Measurements from ENCODE around the gene TRIM58. TPM values are rescaled to one million over a fixed set of nuclear protein-coding genes. Genes with fewer than 3 reads are reported as not detected.

The TRIM58 gene
- total RNA-seq, 1 donor from 2014 or later, result 4.0 TPM

DNA sequence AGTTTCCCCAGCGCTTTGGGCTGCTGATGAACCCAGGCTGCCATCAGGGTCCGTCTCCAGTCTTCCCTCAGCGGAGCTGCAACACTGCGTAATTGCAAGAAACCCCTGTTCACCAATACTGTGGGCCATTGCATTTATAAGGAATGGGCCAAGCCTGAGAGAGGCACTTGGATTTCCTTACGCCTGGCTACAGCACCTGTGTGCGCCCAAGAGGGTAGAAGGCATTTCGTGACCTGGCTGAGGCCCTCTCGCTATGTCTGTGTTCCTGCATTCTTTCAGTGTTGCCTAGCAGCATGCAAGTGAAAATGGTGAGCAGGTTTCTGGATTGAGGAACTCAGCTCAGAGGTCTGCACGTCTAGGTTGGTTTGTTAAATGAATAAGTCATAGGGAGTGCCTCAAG lies 26.4 kb downstream of the TRIM58 start:
- Histone ChIP-seq H3K27me3 (ENCODE audit: low read depth) (no peaks in the 10 kb centered on the region), H3K4me1 (no peaks in the 10 kb centered on the region), H3K36me3 (no peaks in the 10 kb centered on the region), H3K4me3 (no peak overlapping the region), H3K9me3 (no peaks in the 10 kb centered on the region), H3K27ac (no peak overlapping the region)
- ATAC-seq, result no peak
- DNase-seq, result no peak
- TF ChIP-seq CTCF (IDR thresholded peaks at IDR 0.05), result no peak
- intact Hi-C loops (cut with DNase I), result no loop called here

GRCh38 chr1:247884797-247885413 lies 27.9 kb downstream of the TRIM58 start:
- no peak for TF ChIP-seq CTCF (IDR thresholded peaks at IDR 0.05)
- no peaks in the 10 kb centered on the region for H3K4me1 ChIP-seq

GRCh38 chr1:247895163-247895637 lies 38.2 kb downstream of the TRIM58 start, which contains the start of gene OR2W3:
TSS of gene OR2W3 (plus strand) at chr1:247895587. CDS start at chr1:247895587, 0 bp downstream.
- H3K4me1 ChIP-seq, result no peaks in the 10 kb centered on the region
- no peak for TF ChIP-seq CTCF (IDR thresholded peaks at IDR 0.05)
- H3K36me3 ChIP-seq, result no peaks in the 10 kb centered on the region
- intact Hi-C loops (cut with DNase I), result no loop called here
- no peak within 1 kb of the TSS for H3K4me3 ChIP-seq
- no peaks in the 10 kb centered on the region for H3K27me3 ChIP-seq (ENCODE audit: low read depth)
- no peak within 1 kb of the TSS for H3K27ac ChIP-seq
- no peaks in the 10 kb centered on the region for H3K9me3 ChIP-seq
- ATAC-seq (no peak), DNase-seq (no peak)

More at GRCh38 chr1:247884797-247885413, 27.9 kb downstream of the TRIM58 start:
- no peak for DNase-seq
- H3K4me3 ChIP-seq, result no peak overlapping the region
- H3K36me3 ChIP-seq, result no peaks in the 10 kb centered on the region
- no peaks in the 10 kb centered on the region for H3K9me3 ChIP-seq
- no peak for ATAC-seq
- intact Hi-C loops (cut with DNase I), result no loop called here
- no peak overlapping the region for H3K27ac ChIP-seq
- no peaks in the 10 kb centered on the region for H3K27me3 ChIP-seq (ENCODE audit: low read depth)

GRCh38 chr1:247895976-247896375 lies 39.0 kb downstream of the TRIM58 start:
- no peak for TF ChIP-seq CTCF (IDR thresholded peaks at IDR 0.05)

GRCh38 chr1:247904122-247904521 lies 47.1 kb downstream of the TRIM58 start:
- TF ChIP-seq CTCF (IDR thresholded peaks at IDR 0.05), result no peak
- peaks cover 3% of the 10 kb centered on the region for H3K4me1 ChIP-seq
- no peaks in the 10 kb centered on the region for H3K9me3 ChIP-seq
- DNase-seq, result no peak
- intact Hi-C loops (cut with DNase I), result no loop called here
- H3K36me3 ChIP-seq, result no peaks in the 10 kb centered on the region
- no peak overlapping the region for H3K4me3 ChIP-seq
- H3K27ac ChIP-seq, result no peak overlapping the region
- H3K27me3 ChIP-seq (ENCODE audit: low read depth), result no peaks in the 10 kb centered on the region
- ATAC-seq, result no peak

More at GRCh38 chr1:247895976-247896375, 39.0 kb downstream of the TRIM58 start:
- no peaks in the 10 kb centered on the region for H3K4me1 ChIP-seq
- no peaks in the 10 kb centered on the region for H3K9me3 ChIP-seq
- no peaks in the 10 kb centered on the region for H3K36me3 ChIP-seq
- no peak overlapping the region for H3K4me3 ChIP-seq
- ATAC-seq (no peak), DNase-seq (no peak)
- no peaks in the 10 kb centered on the region for H3K27me3 ChIP-seq (ENCODE audit: low read depth)
- intact Hi-C loops (cut with DNase I), result no loop called here
- H3K27ac ChIP-seq, result no peak overlapping the region

All from lower lobe of right lung (tissue), 2 donors.